NCI-H345 treated with DMSO at 0.1 percent for 48 hours (cell line): Measurements from ENCODE around the gene B9D2.

Source experiments
- DNase-seq: peaks from one replicate; lab custom pipeline; 2025; ENCODE audit not compliant: unreplicated experiment; lab: John Stamatoyannopoulos, UW

B9D2 gene

DNA sequence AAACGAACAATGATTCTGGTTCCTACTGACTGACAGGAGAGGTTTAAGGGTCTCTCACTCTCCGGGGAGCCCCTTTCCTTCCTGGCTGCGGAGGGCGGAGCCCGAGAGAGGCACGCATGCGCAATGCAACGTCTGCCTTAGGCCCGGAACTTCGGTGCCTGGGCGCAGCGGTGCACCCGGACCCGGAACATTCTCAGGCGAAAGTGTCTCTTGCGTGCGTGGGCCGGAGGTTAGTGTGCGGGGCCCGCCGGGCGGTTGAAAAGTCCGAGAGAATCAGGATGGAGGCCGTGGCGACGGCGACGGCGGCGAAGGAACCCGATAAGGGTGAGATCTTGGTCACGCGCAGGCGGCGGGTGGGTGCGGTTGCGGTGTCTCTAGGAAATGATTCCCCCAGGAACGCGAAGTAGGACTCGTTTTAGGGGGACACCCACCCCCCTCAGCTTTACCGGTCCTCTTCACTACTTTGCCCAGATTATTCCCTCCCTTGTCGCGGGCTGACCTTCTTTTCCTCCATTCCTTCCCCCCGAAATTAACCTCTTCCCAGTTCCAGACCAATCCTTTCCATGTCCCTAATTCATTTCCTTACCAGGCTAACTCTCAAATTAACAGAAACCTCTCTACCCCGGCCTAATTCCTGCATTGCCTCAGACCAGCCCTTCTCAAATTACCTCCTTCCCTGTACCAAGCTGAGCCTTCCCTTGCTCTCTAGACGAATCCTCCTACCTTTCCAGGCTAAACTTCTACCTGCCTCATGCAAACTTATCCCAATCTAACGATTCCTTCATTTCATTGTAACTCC, 53.7 kb downstream of the B9D2 start, which contains the start of gene CCDC97:
Gene CCDC97 (plus strand): TSS at position 140 of the 799 bp plus-strand sequence. CDS start 139 bp downstream, at position 279.
- DNase-seq, result peak; percentile 67

DNA sequence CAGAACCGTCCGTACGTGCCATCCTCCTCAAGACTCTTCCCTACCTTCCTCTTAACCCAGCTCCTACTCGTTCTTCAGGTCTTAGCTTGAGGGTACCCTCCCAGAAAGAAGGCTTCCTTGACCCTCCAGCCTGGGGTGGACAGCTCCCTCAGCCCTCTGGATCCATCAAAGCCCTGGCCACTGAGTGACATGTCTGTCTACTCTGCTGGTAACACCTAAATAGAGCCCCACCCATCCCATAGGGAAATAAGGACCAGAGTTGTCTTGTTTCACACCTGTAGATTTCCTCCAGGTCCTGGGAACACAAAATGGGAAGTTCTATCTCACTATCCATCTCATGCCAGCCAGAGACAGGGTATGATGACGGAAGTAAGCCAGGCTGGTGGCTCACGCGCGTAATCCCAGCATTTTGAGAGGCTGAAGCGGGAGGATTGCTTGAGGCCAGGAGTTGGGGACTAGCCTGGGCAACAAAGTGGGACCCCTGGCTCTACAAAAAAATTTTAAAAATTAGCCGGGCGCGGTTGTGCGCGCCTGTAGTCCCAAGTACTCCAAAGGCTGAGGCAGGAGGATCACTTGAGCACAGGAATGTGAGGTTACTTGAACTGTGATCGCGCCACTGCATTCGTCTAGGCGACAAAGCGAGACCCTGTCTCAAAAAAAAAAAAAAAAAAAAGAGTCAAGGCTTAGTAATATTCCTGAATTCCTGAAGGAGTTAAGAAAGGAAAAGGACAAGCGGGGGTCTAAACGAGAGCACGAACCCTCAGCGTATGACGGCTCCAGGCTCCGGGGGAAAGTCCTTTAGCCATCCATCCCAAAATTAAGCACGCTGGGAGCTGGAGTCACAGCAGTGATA, 54.5 kb downstream of the B9D2 start:
- DNase-seq, result no peak

DNA sequence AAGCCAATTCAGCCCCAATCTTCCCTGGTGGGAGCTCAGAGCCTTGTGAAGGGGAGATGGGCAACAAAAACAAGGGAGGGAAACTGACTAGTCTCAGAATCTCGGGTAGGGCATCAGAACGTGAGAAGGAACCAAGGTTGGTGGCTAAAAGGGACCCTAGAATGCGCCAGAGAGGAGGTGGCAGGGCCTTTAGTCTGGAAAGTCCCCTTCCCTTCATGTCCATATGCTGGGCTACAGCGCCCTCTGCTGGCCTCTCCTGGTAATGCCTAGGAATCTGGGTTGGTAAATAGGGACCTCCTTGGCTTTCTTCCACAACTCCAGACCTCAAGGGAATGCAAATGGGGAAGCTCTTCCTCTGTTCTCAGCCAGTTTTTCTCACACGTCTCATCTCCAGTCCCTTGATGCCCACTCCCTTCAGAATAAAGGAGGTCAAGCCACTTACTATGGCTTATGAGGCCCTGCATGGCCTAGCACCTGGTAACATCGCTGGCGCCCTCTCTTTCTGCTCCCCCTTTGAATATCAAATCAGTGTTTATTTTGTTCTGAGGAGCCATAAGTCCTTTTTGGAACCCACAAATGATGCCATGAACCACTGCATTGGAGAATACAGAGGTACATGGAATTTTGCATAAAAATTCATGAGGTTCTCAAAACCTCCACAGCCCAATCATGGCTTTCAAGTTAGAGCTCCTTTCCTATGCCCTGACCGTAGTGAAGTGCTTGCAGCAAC, 55.3 kb downstream of the B9D2 start:
- DNase-seq, result peak; percentile 15

DNA sequence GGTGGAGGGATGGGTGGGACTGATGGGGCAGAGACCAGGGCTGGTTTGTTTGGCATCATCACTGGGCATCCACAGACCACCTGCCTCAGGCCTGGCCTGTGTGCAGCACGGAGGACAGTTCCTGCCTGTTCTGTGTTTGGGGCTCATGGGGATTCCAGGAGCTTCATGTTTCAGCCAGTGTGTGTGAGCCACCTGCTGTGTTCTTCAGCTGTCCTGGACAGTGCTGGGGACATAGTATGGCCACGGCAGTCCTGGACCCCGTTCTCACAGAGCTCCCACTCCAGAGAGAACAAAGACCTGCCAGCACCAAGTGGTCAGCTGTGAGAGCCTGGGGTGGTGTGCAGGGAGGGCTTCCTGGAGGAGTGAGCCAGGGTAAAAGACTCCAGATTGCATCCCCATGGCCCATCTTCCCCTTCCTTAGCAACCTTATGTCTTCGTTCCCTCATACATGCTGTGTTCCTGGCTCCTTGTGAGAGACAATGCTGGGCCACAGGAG, 55.9 kb downstream of the B9D2 start:
- DNase-seq, result no peak

DNA sequence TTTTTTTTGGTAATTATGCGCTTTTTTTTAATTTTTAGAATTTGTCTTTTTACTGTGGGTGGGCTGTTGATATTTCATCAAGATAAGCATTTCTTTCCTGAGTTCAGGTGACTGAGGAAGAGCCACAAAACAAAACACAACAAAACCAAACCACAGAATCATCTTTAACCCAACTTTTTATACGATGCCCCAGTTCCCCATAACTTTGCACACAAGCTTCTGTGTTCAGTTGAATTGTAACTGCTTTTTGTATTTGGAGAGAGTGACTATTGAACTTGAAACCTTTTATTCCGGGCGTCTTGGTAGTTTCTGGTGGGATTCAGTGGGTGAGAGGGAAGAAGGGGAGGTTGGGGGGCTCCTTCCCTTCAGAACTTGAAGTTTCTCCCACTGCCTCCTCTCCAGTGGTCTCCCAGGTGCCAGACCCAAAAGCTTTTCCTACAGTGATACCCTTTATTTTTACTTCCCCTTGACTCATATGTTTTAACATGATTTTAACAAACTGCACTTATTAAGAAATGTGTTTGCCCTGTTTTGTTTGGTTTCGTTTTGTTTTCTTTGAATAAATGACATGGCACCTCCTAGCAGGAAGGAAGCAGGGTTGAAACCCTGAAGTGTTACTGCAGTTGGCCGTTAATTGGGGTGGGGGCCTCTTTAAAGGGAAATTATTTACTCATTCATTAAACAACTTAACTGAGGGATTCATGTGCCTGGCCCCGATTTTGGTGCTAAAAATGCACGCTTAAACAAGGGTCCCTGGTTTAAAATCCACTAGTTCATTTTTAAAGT, 56.7 kb downstream of the B9D2 start:
- DNase-seq, result no peak

DNA sequence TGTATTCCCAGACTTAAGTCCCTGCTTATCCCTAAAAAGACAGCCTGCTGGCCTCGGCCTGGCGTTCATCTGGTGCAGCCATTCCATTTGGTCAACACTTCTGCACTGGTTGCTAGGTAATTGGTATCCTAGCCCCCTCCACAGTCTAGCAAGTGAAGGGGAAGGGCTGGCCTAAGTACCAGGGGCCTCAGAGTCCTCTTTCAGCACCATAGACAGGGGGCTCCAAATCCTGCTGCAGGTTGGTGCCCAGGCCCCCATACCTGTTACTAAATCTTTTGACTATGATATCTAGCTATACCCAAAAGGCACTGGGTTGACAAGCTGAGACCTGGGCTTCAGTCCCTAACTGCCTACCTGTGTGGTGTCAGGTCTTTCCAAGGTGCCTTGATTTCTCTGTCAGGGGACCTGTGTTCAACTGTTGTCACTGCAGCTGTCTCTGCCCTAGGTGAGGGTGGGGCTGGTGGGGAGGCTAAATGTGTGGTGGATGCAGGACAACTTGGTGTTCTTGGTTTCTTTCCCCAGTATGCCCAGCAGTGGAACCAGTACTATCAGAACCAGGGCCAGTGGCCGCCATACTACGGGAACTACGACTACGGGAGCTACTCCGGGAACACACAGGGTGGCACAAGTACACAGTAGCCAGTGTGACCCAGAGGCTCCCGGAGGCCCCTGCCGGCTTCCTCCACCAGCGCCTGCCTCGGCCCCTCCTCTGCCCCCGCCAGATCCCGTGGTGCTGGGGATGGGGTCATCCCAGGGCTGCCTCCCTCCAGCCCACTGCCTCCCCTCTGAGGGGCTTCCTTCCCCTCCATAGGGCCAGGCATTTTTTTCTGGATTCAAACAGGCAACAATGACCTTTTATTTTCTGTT, 57.8 kb downstream of the B9D2 start:
- DNase-seq, result no peak

DNA sequence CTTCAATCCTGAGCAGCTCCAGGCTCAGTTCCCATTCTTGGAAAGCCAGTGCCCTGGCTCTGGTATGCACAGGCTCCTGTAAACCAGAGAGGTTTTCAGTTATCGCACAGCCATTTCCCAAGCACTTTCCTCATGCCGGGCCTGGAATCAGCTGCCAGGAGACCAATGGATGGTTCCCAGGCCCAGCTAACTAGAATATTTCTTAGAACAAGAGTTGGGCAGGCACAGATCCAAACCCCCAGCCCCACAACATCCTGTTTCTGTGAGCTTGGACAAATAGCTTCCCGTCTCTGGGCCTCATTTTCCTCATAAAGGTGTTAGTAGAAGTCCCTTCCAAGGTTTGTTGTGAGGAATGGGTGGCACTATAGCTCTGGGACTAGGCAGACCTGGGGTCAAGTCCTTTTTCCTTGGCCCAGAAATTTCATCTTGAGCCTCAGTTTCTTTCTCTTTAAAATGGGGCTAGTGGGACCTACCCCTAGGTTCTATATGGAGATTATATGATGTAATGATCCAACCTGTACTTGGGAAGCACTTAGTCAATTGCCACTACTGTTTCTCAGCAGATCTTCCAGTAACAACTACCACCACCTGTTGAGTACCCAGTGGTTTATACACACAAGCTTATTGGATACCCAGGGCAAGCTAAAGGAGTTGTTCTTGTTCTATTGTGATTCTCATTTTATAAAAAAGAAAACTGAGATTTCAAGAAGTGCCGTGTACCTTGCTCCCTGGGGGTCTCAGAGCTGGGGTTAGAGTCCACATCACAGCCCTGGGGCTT, 59.1 kb downstream of the B9D2 start:
- no peak for DNase-seq
